GM12891 (cell line): Measurements from ENCODE around the gene TBL1XR1.
"Not testable (repeated sequence)": the region's sequence is repeated elsewhere in the genome, so short reads cannot be mapped to it uniquely, and the experiment has no call there.

Experiments used
- DNase-seq: peaks from one replicate; pipeline ENCODE4 v3.0.0; 2011; ENCODE audit warnings: low spot score; ENCODE audit not compliant: insufficient read length
- FAIRE-seq: peaks from 2 replicates; lab custom pipeline; 2011; peaks lifted over from hg19 to GRCh38; lab: Jason Lieb, UNC
- PAX5 ChIP-seq: IDR thresholded peaks from 2 replicates; pipeline ENCODE4 v1.6.1; 2011; ENCODE audit warnings: low read length, moderate library complexity, mild to moderate bottlenecking; ENCODE audit not compliant: insufficient read depth, severe bottlenecking
- POLR2A ChIP-seq: IDR thresholded peaks from 2 replicates; pipeline ENCODE4 v1.6.1; 2011; ENCODE audit warnings: low read depth, low read length, control low read depth
- POLR2AphosphoS5 ChIP-seq: IDR thresholded peaks from 2 replicates; pipeline ENCODE4 v1.6.1; 2011; ENCODE audit warnings: low read depth, low read length, control low read depth
- POU2F2 ChIP-seq: IDR thresholded peaks from 2 replicates; pipeline ENCODE4 v1.6.1; 2011; ENCODE audit warnings: low read depth, mild to moderate bottlenecking, control low read depth, low read length, moderate library complexity
- SPI1 ChIP-seq: IDR thresholded peaks from 2 replicates; pipeline ENCODE4 v1.6.1; 2011; ENCODE audit warnings: low read depth, low read length, control low read depth
- TAF1 ChIP-seq: IDR thresholded peaks from 2 replicates; pipeline ENCODE4 v1.6.1; 2011; ENCODE audit warnings: low read depth, low read length, control low read depth

Gene TBL1XR1

GRCh38 chr3:177210744-177211502, 13.6 kb upstream of the TBL1XR1 start:
- DNase-seq (no peak), FAIRE-seq (no peak)
- TF ChIP-seq POLR2AphosphoS5 = no peak
- no peak for TF ChIP-seq PAX5
- no peak for TF ChIP-seq POLR2A
- no peak for TF ChIP-seq POU2F2
- TF ChIP-seq TAF1 = no peak
- TF ChIP-seq SPI1 = no peak

GRCh38 chr3:177209509-177209908, 12.2 kb upstream of the TBL1XR1 start:
- DNase-seq (no peak), FAIRE-seq (no peak)
- no peak for TF ChIP-seq PAX5
- no peak for TF ChIP-seq POLR2AphosphoS5
- no peak for TF ChIP-seq SPI1
- no peak for TF ChIP-seq POLR2A
- no peak for TF ChIP-seq TAF1
- TF ChIP-seq POU2F2 = no peak

- no peak for FAIRE-seq
- TF ChIP-seq POU2F2 = no peak
- no peak for TF ChIP-seq TAF1
- no peak for TF ChIP-seq SPI1
- TF ChIP-seq POLR2AphosphoS5 = no peak
- no peak for TF ChIP-seq POLR2A
- TF ChIP-seq PAX5 = no peak
- DNase-seq = no peak
Observed at GRCh38 chr3:177208781-177209180, 11.5 kb upstream of the TBL1XR1 start.

- FAIRE-seq = no peak
- no peak for DNase-seq
- no peak for TF ChIP-seq TAF1
- no peak for TF ChIP-seq POLR2A
- no peak for TF ChIP-seq POLR2AphosphoS5
- no peak for TF ChIP-seq SPI1
- no peak for TF ChIP-seq POU2F2
- TF ChIP-seq PAX5 = no peak
Observed at GRCh38 chr3:177208223-177208622, 10.9 kb upstream of the TBL1XR1 start.

GRCh38 chr3:177206936-177207335, 9.7 kb upstream of the TBL1XR1 start:
- no peak for DNase-seq
- TF ChIP-seq POLR2AphosphoS5 = no peak
- TF ChIP-seq TAF1 = no peak
- no peak for TF ChIP-seq POU2F2
- TF ChIP-seq SPI1 = no peak
- no peak for TF ChIP-seq PAX5
- no peak for TF ChIP-seq POLR2A
- FAIRE-seq = no peak

- DNase-seq = no peak
- no peak for FAIRE-seq
- TF ChIP-seq POU2F2 (no peak), TAF1 (no peak), POLR2AphosphoS5 (no peak)
Observed at GRCh38 chr3:177203689-177204395, 6.6 kb upstream of the TBL1XR1 start.

- not testable (repeated sequence) for DNase-seq, FAIRE-seq
Observed at GRCh38 chr3:177203016-177203415, 5.7 kb upstream of the TBL1XR1 start.

- DNase-seq (peak; percentile 45), FAIRE-seq (peak; percentile 97)
- peak; percentile 54; the same call in 1 of the 2 replicates for TF ChIP-seq POU2F2
- TF ChIP-seq POLR2AphosphoS5 = no peak
Observed at GRCh38 chr3:177201700-177202397, 4.6 kb upstream of the TBL1XR1 start.

- FAIRE-seq (no peak), DNase-seq (no peak)
- TF ChIP-seq POU2F2 (no peak), SPI1 (no peak), POLR2A (no peak), POLR2AphosphoS5 (no peak), PAX5 (no peak), TAF1 (no peak)
Observed at GRCh38 chr3:177199206-177199760, 2.0 kb upstream of the TBL1XR1 start.
